ENCODE data around the gene SPRR2F. TPM values are rescaled to one million over a fixed set of nuclear protein-coding genes. Genes with fewer than 3 reads are reported as not detected.
"Not testable (repeated sequence)": the region's sequence is repeated elsewhere in the genome, so short reads cannot be mapped to it uniquely, and the experiment has no call there.

SPRR2F gene
- total and polyA plus RNA-seq, 10 of the 15 experiments (the other 5 are each of a cell fraction or from before 2014, with no cell fraction given), result 0.18 to 0.27 TPM; not detected in 8

DNA sequence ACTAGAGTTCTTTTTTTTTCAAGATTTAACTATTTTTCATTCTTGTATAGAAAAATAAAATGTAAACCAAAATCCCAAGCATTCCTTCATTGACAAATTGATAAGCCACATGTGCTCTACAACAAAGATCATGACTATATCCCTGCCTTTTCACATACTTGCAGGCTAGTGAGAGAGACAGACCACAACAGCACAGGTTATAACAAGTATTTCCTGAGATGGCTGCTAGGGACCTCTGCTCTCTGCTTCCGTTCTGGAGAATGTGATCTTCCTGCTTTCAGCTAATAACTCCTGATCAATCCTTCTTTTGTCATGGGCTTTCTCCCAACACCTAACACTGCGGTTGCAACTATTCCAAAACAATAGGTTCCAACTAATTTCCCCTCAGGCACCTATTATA lies 14.0 kb upstream of the SPRR2F start (continued):
- TF ChIP-seq PML (IDR thresholded peaks at IDR 0.05; ENCODE audit: low read length) (no peak), NFIC (IDR thresholded peaks at IDR 0.05; ENCODE audit: low read depth, low read length) (no peak)
- TF ChIP-seq, protein P1, sequence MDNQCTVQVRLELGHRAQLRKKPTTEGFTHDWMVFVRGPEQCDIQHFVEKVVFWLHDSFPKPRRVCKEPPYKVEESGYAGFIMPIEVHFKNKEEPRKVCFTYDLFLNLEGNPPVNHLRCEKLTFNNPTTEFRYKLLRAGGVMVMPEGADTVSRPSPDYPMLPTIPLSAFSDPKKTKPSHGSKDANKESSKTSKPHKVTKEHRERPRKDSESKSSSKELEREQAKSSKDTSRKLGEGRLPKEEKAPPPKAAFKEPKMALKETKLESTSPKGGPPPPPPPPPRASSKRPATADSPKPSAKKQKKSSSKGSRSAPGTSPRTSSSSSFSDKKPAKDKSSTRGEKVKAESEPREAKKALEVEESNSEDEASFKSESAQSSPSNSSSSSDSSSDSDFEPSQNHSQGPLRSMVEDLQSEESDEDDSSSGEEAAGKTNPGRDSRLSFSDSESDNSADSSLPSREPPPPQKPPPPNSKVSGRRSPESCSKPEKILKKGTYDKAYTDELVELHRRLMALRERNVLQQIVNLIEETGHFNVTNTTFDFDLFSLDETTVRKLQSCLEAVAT (IDR thresholded peaks at IDR 0.05), result no peak

- no TSS peak for BruUV-seq (replicated peaks)
- ATAC-seq (no peak), FAIRE-seq (no peak), DNase-seq (ENCODE audit: low read depth, low spot score) (no peak)
- Histone ChIP-seq H3K4me3 (no peak overlapping the region), H3K27ac (ENCODE audit: control insufficient read depth, insufficient read depth) (no peak overlapping the region), H3K4me1 (ENCODE audit: control insufficient read depth, insufficient read depth, low read length) (no peaks in the 10 kb centered on the region), H3K9ac (ENCODE audit: control insufficient read depth, insufficient read depth, low read length) (no peak overlapping the region), H3K27me3 (replicated peaks in 1 of 2; ENCODE audit: control insufficient read depth in 2 of 2, insufficient read depth in 2 of 2, low read length in 1 of 2) (no peaks in the 10 kb centered on the region), H2AFZ (ENCODE audit: control insufficient read depth, low read depth, low read length) (no peak overlapping the region), H3K36me3 (ENCODE audit: control insufficient read depth in 2 of 2, insufficient read depth in 2 of 2, low read length in 1 of 2) (no peaks in the 10 kb centered on the region), H3K9me3 (replicated peaks; ENCODE audit: control insufficient read depth, insufficient read depth, low read length) (no peaks in the 10 kb centered on the region; the same call in 1 of the 3 replicates), H3K4me2 (ENCODE audit: control insufficient read depth, insufficient read depth) (no peak overlapping the region), H4K20me1 (ENCODE audit: control insufficient read depth, insufficient read depth) (no peaks in the 10 kb centered on the region), H3K79me2 (ENCODE audit: control insufficient read depth, insufficient read depth, low read length) (no peaks in the 10 kb centered on the region)
- CTCF ChIA-PET, result interaction anchor here (0.8 to 1.2 kb wide), 3 partner anchors 28 to 254 kb away, joined by 3 to 5 read pairs (median 3); no protein-coding TSS in a partner anchor
- 38% methylated on average over 1 of the region's 1 CpG for WGBS (ENCODE audit: insufficient coverage, insufficient replicate concordance, low lambda C conversion rate, missing lambda C conversion rate)
- SMC1A ChIA-PET (ENCODE audit: uncharacterized antibody, unreplicated experiment), result interaction anchor here (0.8 to 1.7 kb wide), 4 partner anchors 15 to 30 kb away, joined by 3 to 4 read pairs (median 3); partner anchors contain the start of gene SPRR2G
- intact Hi-C loops (cut with micrococcal nuclease; ENCODE audit: unreplicated experiment) (no loop called here), in situ Hi-C loops (cut with MboI) (no loop called here)
- POLR2A ChIA-PET, result no interaction called here
- RAD21 ChIA-PET (ENCODE audit: unreplicated experiment), result interaction anchor here (1.1 kb wide), 1 partner anchor 67 kb away, joined by 3 read pairs; no protein-coding TSS in a partner anchor
- TF ChIP-seq ZZZ3 (IDR thresholded peaks at IDR 0.05; ENCODE audit: control insufficient read depth, insufficient read length, low read depth) (no peak), IKZF2 (IDR thresholded peaks at IDR 0.05) (no peak), SREBF2 (IDR thresholded peaks at IDR 0.05; ENCODE audit: low read length) (no peak), STAT3 (IDR thresholded peaks at IDR 0.05; ENCODE audit: low read depth, low read length) (no peak), WRNIP1 (IDR thresholded peaks at IDR 0.05; ENCODE audit: borderline replicate concordance, low read depth, low read length) (no peak), FOXK2 (IDR thresholded peaks at IDR 0.05) (no peak)
- TF ChIP-seq, protein P1 (IDR thresholded peaks at IDR 0.05), result no peak
Observed at GRCh38 chr1:153125536-153125935, 12.2 kb upstream of the SPRR2F start.

GRCh38 chr1:153123793-153124192 lies 10.5 kb upstream of the SPRR2F start:
- H3K4me3 ChIP-seq; H3K9ac ChIP-seq (ENCODE audit: control insufficient read depth, insufficient read depth, low read length); H2AFZ ChIP-seq (ENCODE audit: control insufficient read depth, low read depth, low read length); in situ Hi-C loops (cut with MboI); H3K79me2 ChIP-seq (ENCODE audit: control insufficient read depth, insufficient read depth, low read length); BruUV-seq (replicated peaks); POLR2A ChIA-PET; H3K27ac ChIP-seq (ENCODE audit: control insufficient read depth, insufficient read depth); H3K4me1 ChIP-seq (ENCODE audit: control insufficient read depth, insufficient read depth, low read length); DNase-seq (ENCODE audit: low read depth, low spot score); FAIRE-seq; intact Hi-C loops (cut with micrococcal nuclease; ENCODE audit: unreplicated experiment); H3K36me3 ChIP-seq (ENCODE audit: control insufficient read depth in 2 of 2, insufficient read depth in 2 of 2, low read length in 1 of 2); H3K4me2 ChIP-seq (ENCODE audit: control insufficient read depth, insufficient read depth); H3K27me3 ChIP-seq (replicated peaks in 1 of 2; ENCODE audit: control insufficient read depth in 2 of 2, insufficient read depth in 2 of 2, low read length in 1 of 2); ATAC-seq; H4K20me1 ChIP-seq (ENCODE audit: control insufficient read depth, insufficient read depth); H3K9me3 ChIP-seq (replicated peaks; ENCODE audit: control insufficient read depth, insufficient read depth, low read length): not testable (repeated sequence)
- ChIA-PET RAD21 (ENCODE audit: unreplicated experiment) (interaction anchor here (2.1 kb wide), 1 partner anchor 222 kb away, joined by 4 read pairs; no protein-coding TSS in a partner anchor), SMC1A (ENCODE audit: uncharacterized antibody, unreplicated experiment) (interaction anchor here (0.6 to 1.9 kb wide), 5 partner anchors 16 to 219 kb away, joined by 3 to 8 read pairs (median 3); partner anchors contain the start of gene SPRR2G), CTCF (interaction anchor here (0.9 to 1.4 kb wide), 2 partner anchors 69 to 217 kb away, joined by 3 to 7 read pairs; no protein-coding TSS in a partner anchor)
- 72% methylated on average over 8 of the region's 8 CpGs for WGBS (ENCODE audit: insufficient coverage, insufficient replicate concordance, low lambda C conversion rate, missing lambda C conversion rate)

Data from GM12878 (cell line).